D721Med (cell line): ENCODE results near the gene BRINP3.

ENCODE experiments used
- DNase-seq: peaks from one replicate; pipeline ENCODE4 v3.0.0; 2011; ENCODE audit warnings: low spot score; ENCODE audit not compliant: insufficient read length
- FAIRE-seq: peaks from 2 replicates; lab custom pipeline; 2011; peaks lifted over from hg19 to GRCh38; lab: Jason Lieb, UNC
- CTCF ChIP-seq: IDR thresholded peaks from 2 replicates; pipeline ENCODE4 v1.5.1; 2012; ENCODE audit warnings: mild to moderate bottlenecking, control low read depth; ENCODE audit not compliant: insufficient read depth; ENCODE audit errors: missing control alignments

Gene BRINP3

GRCh38 chr1:190098756-190099155, 378.9 kb downstream of the BRINP3 start:
- FAIRE-seq (no peak), DNase-seq (no peak)
- no peak for TF ChIP-seq CTCF

- FAIRE-seq (no peak), DNase-seq (no peak)
- TF ChIP-seq CTCF, result no peak
Observed at GRCh38 chr1:190098107-190098506, 379.6 kb downstream of the BRINP3 start.

GRCh38 chr1:190095596-190095995, 382.1 kb downstream of the BRINP3 start:
- FAIRE-seq (no peak), DNase-seq (no peak)
- TF ChIP-seq CTCF, result no peak

GRCh38 chr1:190084552-190084951, 393.1 kb downstream of the BRINP3 start:
- TF ChIP-seq CTCF, result peak; percentile 20
- DNase-seq (no peak), FAIRE-seq (no peak)

GRCh38 chr1:190068304-190068703, 409.4 kb downstream of the BRINP3 start:
- FAIRE-seq (peak; percentile 67), DNase-seq (no peak)
- TF ChIP-seq CTCF, result no peak

- no peak for FAIRE-seq
- no peak for DNase-seq
- TF ChIP-seq CTCF, result no peak
Observed at GRCh38 chr1:190067592-190067991, 410.1 kb downstream of the BRINP3 start.

GRCh38 chr1:190066011-190066410, 411.7 kb downstream of the BRINP3 start:
- FAIRE-seq (peak; percentile 48), DNase-seq (no peak)
- no peak for TF ChIP-seq CTCF
